HG02973 (cell line): ENCODE results near the gene PRSS38.

Experiments used
- ATAC-seq: cut with Tn5 transposase; IDR thresholded peaks from one replicate; pipeline ENCODE4 v1.9.1; 2021; ENCODE audit warnings: moderate library complexity; ENCODE audit not compliant: unreplicated experiment

The PRSS38 gene

DNA sequence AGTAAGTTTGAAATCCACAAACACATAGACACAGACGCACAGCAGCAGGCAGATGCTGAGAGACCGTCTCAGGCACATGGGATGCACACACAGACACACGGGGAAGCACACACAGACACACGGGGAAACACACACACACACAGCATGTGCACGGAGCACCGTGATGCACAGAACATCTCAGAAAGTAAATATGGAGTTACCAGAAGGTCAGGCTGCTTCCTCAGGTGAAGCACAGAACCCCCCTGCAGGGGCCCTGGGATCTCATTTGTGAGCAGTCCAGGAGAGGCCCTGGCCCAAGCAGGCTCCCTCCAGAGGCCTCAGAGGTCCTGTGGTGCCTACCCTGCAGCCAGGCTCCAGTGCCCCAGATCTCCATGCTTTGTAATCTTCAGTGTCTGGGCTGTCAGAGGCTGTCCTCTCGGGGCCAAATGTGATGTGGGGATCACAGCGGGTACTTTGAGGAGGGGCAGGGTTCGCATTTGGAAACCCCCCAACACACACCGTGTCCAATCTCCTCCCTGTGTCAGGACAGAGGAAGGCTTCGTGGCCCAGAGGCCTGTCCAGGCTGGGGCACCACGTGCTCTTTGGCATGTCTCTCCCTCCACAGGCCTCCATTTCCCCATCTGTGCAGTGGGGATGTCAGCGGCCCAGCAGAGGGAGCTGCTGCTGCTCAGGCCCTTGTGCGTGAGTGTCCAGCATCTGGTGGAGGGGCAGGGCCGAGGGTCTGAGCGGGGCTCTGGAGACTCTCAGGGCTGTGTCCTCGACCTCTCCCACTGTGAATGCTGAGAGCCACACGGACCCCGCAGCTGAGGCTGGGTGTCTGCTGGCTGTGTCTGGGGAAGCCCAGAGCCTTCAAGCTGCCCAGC, 23.0 kb upstream of the PRSS38 start:
- no peak for ATAC-seq

DNA sequence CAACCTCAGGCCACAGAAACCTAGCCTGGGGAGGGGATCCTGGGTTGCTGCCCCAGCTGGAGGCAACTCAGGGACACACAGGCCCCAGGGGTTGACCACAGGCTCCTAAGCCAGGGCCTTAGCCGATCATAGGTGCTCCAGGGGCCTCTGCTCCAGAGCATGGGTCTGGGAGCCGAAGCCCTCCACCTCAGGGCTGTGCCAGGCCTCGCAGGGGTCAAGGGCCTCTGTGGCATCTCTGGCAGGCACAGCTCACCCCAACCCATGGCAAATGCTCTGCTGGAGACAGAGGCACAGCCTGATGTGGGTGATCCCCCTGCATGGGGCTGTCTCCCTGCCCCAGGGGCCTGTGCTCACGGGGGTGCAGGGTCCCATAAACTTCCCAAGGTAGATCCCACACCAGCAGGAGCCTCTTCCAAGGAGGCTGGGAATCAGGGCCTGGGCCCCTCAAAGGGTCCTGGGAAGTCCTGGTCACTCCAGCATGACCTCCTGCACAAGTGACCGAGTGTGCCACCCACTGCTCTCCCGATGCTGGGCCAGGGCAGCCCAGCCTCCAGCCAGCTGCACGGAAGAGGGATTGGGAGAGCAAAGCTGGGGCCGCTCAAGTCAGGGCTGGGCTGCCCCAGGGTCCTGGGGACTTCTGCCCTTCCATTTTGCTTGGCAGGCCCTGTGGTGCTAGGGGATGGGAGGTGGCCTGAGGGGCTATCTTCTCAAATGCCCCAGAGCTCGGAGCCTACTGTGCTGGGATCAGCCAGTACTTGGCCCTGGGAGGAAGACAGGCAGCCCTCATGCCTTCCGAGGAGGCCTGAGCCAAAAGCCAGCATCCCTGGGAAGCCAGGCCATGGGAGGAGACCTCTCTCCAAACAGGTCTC, 22.2 kb upstream of the PRSS38 start:
- no peak for ATAC-seq

DNA sequence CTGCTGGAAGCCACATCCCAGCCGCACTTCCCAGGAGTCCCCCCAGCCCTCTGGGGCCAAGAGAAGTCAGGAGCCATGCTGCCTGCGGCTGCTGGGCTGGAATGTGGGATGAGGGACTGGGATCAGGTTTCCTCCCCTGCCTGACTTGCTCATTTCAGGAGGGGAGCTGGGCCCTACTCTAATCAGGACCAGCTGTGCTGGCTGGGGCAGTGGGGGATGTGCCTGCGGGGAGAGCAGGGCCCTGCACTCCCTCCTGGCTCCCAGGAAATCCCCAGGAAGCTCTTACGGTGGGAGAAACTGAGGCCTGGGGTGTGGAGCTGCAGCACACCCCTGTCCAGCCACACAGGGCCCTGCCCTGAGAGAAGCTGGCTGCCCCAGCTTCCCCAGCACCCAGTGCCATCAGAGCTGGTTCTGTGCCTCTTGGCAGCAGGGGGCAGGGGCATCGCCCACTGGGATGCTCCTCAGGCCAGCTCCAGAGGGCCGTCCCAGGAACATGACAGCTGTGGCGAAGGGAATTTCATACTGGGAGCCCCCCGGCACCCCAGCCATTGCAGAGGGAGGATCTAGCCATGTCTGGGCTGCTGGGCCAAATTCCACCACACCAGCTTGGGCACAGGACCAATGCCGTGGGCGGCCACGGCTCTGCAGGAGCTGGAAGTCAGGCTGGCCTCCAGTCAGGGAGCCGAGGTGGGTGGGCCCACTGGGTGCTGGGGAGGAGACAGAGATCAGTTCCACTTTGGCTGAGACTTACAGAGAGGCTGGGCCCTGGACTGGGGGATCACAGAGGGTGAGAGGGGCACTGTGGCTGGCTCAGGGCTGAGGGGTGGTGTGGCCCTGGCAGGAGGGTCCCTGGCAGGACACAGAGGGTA, 21.3 kb upstream of the PRSS38 start:
- ATAC-seq: no peak

DNA sequence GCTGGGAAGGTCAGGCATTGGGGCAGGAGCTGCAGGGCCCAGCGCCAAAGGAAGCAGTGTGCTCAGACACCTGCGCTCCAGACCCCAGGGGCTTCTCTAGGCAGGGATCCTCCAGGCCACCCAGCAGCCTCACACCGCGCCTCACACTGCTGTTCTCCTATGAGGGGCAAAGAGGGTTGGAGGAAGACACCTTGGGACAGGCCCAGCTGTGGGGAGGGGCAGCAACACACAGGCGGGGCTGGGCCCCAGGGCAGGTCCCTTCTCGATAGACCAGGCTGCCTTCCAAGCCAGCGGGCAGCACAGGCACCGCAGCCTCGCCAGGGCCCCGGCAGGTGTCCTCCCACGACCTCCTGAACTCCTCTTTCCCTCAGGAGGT, 20.7 kb upstream of the PRSS38 start:
- ATAC-seq: no peak

DNA sequence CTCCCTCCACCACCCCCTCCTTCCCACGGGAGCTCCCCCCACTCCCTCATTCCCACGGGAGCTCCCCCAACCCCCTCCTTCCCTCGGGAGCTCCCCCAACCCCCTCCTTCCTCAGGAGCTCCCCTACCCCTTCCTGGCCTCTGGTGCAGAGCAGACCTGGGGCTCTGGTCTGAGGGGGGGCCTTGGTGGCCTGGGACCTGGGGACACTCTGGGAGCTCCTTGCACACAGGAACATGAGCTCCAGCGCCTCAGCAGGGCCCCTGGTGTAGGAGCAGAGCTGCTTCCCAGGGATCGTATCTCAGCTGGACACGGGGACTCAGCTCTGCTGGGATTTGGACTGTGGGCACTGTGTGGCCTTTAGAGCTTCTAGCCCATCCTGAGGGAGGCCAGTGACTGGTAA, 19.7 kb upstream of the PRSS38 start:
- ATAC-seq: no peak

DNA sequence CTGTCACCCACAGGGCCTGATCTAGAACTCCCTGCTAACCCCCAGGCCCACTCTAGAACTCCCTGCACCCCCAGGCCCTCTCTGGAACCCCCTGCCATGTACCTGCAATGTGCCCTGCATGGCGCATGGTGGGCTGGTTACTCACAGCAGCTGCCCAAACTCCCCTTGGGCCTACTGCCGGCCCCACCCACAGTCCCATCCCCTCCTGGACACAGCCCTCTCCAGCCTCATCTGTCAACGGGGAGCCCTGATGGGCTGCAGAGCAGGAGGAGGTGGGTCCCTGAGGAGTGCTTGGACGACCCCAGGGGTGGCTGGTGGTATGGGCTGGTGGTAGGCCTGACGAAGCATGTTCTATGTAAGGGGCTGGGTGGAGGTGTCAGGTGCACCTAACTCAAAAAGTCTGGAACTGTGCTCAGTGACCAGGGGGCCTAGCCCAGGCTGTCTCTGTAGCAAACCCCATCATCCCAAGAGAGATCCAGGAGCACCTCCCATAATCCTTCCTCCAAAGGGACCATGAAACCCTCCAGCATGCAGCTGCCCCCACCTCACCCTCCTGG, 19.0 kb upstream of the PRSS38 start:
- ATAC-seq: no peak

DNA sequence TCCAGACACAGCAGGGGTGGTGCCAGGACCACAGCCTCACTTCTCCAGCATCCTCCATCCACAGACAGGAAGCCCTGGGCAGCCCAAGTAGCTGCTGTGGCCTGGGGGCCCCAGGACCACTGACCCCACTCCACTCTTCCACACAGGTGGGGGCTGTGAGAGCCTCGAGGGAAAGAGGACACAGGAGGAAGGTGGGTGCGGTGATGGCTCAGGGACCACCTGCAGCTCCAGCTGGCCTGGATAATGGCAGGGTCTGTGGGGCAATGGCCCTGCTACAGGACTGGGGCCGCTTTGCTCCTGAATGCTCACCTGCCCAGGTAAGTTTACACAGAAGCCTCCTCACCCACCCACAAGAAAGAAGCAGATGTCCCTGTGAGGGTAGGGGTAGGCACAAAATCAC, 18.3 kb upstream of the PRSS38 start:
- ATAC-seq: no peak

DNA sequence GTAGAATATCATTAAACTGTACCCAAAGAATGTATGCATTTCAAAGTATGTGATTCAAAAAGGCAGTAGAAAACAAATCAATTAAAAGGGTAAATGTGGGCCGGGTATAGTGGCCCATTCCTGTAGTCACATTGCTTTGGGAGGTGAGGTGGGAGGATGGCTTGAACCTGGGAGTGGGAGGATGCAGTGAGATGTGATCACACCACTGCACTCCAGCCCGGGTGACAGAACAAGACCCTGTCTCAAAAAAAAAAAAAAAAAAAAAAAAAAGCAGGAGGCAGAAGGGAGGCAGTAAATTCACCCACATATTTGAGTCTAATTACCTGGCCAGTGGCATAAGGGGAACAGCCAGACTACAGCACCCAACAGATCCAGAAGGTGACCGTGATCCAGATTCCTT, 17.9 kb upstream of the PRSS38 start:
- no peak for ATAC-seq

DNA sequence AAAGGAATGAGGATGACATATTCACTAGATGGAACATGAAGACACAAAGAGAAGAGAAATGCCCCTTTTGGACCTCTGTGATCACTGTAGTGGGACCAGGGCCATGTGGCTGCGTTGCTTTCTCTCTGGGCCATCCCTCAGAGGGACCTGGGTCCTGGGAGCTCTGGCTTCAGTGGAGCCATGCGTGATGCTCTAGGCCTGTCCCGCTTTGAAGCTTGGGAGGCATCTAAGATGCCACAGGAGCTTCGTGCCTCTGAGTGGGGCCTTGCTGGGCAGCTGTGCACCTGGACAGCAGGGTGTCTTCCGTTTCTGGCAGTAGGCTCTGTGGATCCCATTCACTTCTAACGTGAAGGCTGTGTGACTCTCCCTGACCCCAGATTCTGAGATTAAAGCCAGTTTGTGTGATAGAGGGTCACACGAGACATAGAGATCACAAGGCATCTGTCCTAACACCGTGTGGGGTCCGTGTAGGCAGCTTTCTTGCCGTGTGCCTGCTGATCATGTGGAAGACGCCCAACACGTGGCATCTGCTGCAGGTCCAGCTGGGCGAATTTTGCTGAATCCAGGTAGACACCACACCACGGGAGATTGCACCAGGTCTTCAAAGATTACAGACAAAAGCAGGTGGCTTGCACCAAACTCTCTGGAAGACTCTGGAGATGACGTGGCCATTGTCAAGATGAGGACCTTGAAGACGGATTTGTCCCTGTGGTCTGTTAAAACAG, 17.2 kb upstream of the PRSS38 start:
- ATAC-seq: no peak

DNA sequence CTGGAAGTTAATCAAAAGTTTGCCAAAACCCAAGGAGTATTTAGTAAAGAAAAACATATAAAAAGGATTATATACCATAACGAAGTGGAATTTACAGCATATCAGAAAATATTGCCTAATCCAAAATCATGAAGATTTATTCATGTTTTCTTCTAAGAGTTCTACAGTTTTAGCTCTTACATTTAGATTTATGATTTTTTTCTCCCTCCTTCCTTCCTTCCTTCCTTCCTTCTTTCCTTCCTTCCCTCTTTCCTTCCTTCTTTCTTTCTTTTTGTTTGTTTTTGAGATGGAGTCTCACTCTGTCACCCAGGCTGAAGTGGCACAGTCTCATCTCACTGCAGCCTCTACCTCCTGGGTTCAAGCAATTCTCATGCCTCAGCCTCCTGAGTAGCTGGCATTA, 15.7 kb upstream of the PRSS38 start:
- ATAC-seq: no peak

DNA sequence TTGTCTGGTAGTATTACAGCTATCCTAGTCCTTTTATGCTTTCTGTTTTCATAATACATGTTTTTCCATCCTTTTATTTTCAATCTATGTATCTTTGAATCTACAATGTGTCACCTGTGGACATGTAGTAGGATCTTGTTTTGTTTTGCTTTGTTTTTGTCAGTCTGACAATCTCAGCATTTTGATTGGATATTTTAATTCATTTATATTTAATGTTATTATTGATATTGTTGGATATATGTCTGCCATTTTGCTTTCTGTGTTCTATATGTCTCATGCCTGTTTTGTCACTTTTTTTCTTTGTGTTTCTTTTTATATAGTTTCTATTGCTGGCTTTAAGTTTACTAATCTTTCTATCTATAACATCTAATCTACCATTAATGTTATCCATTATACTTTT, 11.5 kb upstream of the PRSS38 start:
- ATAC-seq: no peak

DNA sequence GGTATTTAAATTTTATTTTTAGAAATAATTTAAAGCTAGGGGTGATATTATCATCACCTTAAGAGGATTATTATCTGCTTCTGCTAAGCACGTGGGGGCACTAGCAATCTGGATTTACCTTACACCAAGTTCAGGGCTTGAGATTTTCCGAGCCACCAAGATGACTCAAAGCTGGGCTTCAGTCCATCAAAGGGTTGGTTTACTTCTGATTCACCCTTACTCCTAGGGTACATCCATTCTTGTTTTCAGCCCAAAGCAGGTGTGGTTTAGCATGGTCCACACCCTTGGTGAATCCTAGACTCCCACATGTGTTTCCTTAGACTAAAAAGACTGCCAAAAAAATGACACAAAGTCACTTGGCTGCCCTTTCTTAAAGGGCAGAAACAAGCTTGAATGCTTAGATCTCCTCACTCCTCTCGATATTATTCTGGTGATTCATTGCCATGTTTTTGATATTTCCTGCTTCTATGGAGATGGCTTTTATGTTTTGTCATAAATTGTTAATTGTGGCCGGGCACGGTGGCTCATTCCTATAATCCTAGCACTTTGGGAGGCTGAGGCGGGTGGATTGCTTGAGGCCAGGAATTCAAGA, 9.8 kb upstream of the PRSS38 start:
- ATAC-seq: no peak

DNA sequence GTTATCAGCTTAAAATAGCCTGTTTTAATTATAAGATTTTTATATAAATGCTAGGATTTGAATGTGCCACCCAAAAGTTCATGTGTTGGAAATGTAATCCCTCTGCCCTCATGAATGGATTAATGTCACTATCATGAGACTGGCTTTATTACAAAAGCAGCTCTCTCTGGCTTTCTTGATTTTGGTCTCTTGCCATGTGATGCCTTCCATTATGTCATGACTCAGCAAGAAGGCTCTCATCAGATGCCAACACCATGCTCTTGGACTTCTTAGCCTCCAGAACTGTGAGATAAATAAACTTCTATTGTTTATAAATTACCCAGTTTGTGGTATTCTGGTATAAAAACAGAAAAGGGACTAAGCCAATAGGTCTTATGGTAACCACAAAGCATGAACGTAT, 6.9 kb upstream of the PRSS38 start:
- no peak for ATAC-seq

DNA sequence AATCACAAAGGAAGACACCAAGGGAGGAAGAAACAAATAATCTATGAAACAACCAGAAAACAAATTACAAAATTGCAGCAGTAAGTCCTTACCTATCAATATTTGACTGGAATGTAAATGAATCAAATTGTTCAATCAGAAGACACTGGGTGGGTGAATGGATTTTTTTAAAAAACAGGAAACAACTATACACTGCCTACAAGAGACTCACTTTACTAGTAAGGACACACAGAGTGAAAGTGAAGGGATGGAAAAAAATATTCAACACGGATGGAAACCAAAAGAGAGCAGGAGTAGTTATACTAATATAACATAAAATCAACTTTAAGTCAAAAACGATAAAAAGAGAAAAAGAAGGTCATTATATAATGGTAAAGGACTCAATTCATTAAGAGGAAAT, 6.4 kb upstream of the PRSS38 start:
- ATAC-seq: no peak

DNA sequence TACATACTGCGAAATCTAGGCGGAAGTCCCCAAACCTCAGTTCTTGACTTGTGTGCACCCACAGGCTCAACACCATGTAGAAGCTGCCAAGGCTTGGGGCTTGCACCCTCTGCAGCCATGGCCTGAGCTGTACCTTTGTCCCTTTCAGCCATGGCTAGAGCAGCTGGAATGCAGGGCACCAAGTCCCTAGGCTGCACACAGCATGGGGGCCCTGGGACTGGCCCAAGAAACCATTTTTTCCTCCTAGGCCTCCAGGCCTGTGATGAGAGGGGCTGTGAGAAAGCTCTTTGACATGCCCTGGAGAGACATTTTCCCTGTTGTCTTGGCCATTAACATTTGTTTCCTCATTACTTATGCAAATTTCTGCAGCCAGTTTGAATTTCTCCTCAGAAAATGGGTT, 1.5 kb upstream of the PRSS38 start:
- ATAC-seq: no peak

DNA sequence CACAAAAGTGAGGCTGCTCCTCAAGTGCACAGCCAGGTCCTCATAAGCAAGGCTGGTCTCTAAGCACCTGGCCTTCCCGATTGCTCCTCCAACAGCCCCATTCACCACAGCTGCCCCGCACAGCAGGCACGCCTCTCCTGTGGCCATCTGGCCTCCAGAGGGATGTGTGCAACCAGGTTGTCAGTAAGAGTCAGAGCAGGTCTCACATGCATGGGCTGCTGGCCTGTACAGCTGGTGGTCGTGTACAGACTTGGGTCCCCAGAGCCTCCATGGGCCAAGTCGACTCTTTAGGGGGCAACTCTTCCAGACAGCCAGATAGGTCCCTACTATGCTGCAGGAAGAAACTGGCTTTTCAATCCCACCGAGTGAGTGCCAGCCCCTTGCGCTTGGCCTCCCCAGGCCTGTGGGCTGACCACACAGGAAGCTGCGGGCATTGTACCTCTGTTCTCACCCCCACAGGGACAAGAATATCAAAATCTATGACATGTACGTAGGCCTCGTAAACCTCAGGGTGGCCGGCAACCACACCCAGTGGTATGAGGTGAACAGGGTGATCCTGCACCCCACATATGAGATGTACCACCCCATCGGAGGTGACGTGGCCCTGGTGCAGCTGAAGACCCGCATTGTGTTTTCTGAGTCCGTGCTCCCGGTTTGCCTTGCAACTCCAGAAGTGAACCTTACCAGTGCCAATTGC, 1.4 kb downstream of the PRSS38 start:
- ATAC-seq: no peak

DNA sequence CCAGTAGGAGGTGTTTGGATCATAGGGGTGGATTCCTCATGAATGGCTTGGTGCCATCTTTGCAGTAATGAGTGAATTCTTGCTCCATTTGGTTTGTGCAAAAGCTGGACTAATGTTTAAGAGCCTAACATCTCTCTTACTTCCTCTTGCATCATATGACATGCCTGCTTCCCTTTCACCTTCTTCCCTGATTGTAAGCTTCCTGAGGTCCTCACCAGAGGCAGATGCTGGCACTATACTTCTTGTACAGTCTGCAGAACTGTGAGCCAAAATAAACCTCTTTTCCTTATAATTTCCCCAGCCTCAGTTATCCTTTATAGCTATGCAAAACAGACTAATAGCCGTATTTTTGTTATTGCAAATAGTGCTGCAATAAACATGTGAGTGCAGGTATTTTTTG, 8.1 kb downstream of the PRSS38 start:
- no peak for ATAC-seq

DNA sequence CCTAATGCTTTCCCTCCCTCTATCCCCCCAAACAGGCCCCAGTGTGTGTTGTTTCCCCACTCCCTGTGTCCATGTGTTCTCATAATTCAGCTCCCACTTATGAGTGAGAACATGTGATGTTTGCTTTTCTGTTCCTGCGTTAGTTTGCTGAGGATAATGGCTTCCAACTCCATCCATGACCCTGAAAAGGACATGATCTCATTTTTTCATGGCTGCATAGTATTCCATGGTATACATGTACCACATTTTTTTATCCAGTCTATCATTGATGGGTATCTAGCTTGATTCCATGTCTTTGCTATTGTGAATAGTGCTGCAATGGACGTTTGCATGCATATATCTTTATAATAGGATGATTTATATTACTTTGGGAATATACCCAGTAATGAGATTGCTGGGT, 8.7 kb downstream of the PRSS38 start:
- no peak for ATAC-seq

DNA sequence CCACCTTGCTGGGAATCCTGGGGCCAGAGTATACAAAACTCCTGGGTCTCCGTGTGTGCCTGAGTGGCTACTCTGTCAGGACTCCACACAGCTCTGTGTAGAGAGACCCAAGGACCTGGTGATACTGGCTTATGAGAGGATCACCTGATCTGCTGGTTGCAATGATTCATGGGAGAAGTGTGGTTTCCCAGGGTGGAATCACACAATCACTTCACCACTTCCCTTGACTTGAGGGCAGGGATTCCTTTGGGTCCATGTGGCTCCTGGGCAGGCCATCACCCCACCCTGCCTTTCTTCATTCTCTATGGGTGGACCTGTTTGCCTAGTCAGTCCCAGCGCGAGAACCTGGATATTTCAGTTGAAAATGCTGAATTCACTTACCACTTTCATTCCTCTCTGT, 13.3 kb downstream of the PRSS38 start:
- no peak for ATAC-seq
